CD4-positive, alpha-beta T cell (primary cell): ENCODE data around the gene UROD. TPM values are rescaled to one million over a fixed set of nuclear protein-coding genes. Genes with fewer than 3 reads are reported as not detected.
"Not testable (repeated sequence)": the region's sequence is repeated elsewhere in the genome, so short reads cannot be mapped to it uniquely, and the experiment has no call there.

Source experiments
- ATAC-seq: fragments of 200-7000 bp; cut with Tn5 transposase; one replicate; pipeline ENCODE4 v1.10.0; 2022; ENCODE audit warnings: mild to moderate bottlenecking; ENCODE audit not compliant: poor library complexity
- CTCF ChIA-PET: fragments of 350-600 bp; sonication (Branson Sonifier 250); formaldehyde crosslinking; loops from one replicate; lab custom pipeline; 2021; ENCODE audit warnings: antibody characterized with exemption, inconsistent platforms; lab: Charles Lee
- POLR2A ChIA-PET: fragments of 350-600 bp; sonication (Branson Sonifier 250); formaldehyde crosslinking; loops from one replicate; lab custom pipeline; 2021; ENCODE audit warnings: antibody characterized with exemption, inconsistent platforms; lab: Charles Lee
- DNase-seq, 14 experiments: peaks; one replicate each; pipeline ENCODE4 v3.0.0-alpha.2; 2013 to 2020; ENCODE audit warnings: mixed read lengths in 2 of 14
- H3K27ac ChIP-seq, 2 donors: one replicate each; pipeline versions ENCODE4 v1.5.1 to v1.7.0; 2013; ENCODE audit warnings: low read length in 2 of 2, low read depth in 1 of 2, mild to moderate bottlenecking in 1 of 2
- H3K27me3 ChIP-seq, 2 experiments: 1 replicate in 1 of 2; 2 replicates in 1 of 2; pipeline versions ENCODE4 v1.6.1 to v1.7.0; 2013; ENCODE audit warnings: low read length in 2 of 2, control low read depth in 1 of 2, mild to moderate bottlenecking in 1 of 2, moderate library complexity in 1 of 2; ENCODE audit not compliant: insufficient read depth in 2 of 2, control insufficient read depth in 1 of 2
- H3K36me3 ChIP-seq: one replicate; pipeline ENCODE4 v1.6.1; 2013; ENCODE audit warnings: low read length, control low read depth; ENCODE audit not compliant: insufficient read depth
- H3K4me1 ChIP-seq: one replicate; pipeline ENCODE4 v1.6.1; 2013; ENCODE audit warnings: low read length, control low read depth; ENCODE audit not compliant: insufficient read depth
- H3K4me3 ChIP-seq: one replicate; pipeline ENCODE4 v1.5.1; 2013; ENCODE audit warnings: mild to moderate bottlenecking, low read length, moderate library complexity
- H3K9me3 ChIP-seq, 2 experiments: 1 replicate in 1 of 2; 2 replicates in 1 of 2; pipeline versions ENCODE4 v1.6.1 to v1.7.0; 2013; ENCODE audit warnings: low read length in 2 of 2, mild to moderate bottlenecking in 2 of 2, control low read depth in 1 of 2, moderate library complexity in 1 of 2; ENCODE audit not compliant: control insufficient read depth in 1 of 2, insufficient read depth in 1 of 2
- H3K27ac Mint-ChIP-seq: one replicate; pipeline ENCODE4 v1.8.0; 2020; ENCODE audit warnings: mixed read lengths
- H3K27me3 Mint-ChIP-seq: one replicate; pipeline ENCODE4 v1.8.0; 2021; ENCODE audit warnings: mixed read lengths
- H3K36me3 Mint-ChIP-seq: one replicate; pipeline ENCODE4 v1.8.0; 2021; ENCODE audit warnings: low read depth, mixed read lengths
- H3K4me1 Mint-ChIP-seq: one replicate; pipeline ENCODE4 v1.8.0; 2021; ENCODE audit warnings: low read depth, mixed read lengths
- H3K4me3 Mint-ChIP-seq: one replicate; pipeline ENCODE4 v1.8.0; 2020; ENCODE audit warnings: mild to moderate bottlenecking, mixed read lengths
- H3K9me3 Mint-ChIP-seq: one replicate; pipeline ENCODE4 v1.8.0; 2020; ENCODE audit warnings: mixed read lengths
- intact Hi-C, 2 experiments: fragments of 100-400 bp; cut with DNase I in 1 of 2; cut with micrococcal nuclease in 1 of 2; formaldehyde crosslinking; loops; one replicate each; pipeline versions ENCODE4 v1.15.1 to v1.9.0; 2023 to 2025; cut with DNase I, micrococcal nuclease
- total RNA-seq, 174 experiments: library from RNA in 2 of 174; stranded (reverse) in 2 of 174; gene quantifications; one replicate each; pipeline ENCODE4 v1.2.3 and lab custom pipeline; 2021 to 2026
- TF ChIP-seq, protein P1 (sequence below): fragments of 200-600 bp; IDR thresholded peaks from one replicate; pipeline ENCODE4 v1.8.0; 2022; ENCODE audit warnings: antibody characterized with exemption, mild to moderate bottlenecking

UROD gene
- total RNA-seq, 2 experiments from 2014 or later, result 41.0 to 42.4 TPM

DNA sequence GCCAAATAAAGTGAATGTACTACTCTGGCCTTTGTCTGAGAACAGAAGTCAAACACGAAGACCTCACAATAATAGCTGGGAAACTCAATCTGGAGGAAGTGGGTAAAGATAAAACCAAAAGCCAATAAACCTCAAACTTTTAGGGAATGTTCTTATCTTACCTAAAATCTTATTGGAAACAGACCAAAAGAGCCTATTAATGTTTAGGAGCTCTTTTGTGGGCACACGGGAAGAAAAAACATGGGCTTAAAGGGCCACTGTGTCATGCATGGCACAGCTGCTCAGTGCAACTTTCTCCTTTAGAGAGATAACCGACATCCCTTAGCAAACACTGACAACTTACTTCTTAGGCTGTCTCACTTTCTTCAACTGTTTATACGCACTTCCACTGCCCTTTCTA lies 41.7 kb upstream of the UROD start:
- DNase-seq, result no peak
- H3K27me3 ChIP-seq, result no peaks in the 10 kb centered on the region
- H3K36me3 ChIP-seq, result peaks cover 15% of the 10 kb centered on the region
- no peaks in the 10 kb centered on the region for H3K9me3 ChIP-seq
- intact Hi-C loops, result no loop called here
- no peaks in the 10 kb centered on the region for H3K27me3 Mint-ChIP-seq
- CTCF ChIA-PET, result no interaction called here
- H3K4me3 Mint-ChIP-seq, result no peak overlapping the region
- H3K27ac ChIP-seq, result no peak overlapping the region
- no peaks in the 10 kb centered on the region for H3K9me3 Mint-ChIP-seq
- no peak for ATAC-seq
- no peak overlapping the region for H3K27ac Mint-ChIP-seq
- POLR2A ChIA-PET, result interaction anchor here (0.7 to 1.5 kb wide), 2 partner anchors 21 to 41 kb away, joined by 3 to 4 read pairs; partner anchors contain the start of genes HECTD3 and UROD
- peaks cover 55% of the 10 kb centered on the region for H3K36me3 Mint-ChIP-seq
- TF ChIP-seq, protein P1, sequence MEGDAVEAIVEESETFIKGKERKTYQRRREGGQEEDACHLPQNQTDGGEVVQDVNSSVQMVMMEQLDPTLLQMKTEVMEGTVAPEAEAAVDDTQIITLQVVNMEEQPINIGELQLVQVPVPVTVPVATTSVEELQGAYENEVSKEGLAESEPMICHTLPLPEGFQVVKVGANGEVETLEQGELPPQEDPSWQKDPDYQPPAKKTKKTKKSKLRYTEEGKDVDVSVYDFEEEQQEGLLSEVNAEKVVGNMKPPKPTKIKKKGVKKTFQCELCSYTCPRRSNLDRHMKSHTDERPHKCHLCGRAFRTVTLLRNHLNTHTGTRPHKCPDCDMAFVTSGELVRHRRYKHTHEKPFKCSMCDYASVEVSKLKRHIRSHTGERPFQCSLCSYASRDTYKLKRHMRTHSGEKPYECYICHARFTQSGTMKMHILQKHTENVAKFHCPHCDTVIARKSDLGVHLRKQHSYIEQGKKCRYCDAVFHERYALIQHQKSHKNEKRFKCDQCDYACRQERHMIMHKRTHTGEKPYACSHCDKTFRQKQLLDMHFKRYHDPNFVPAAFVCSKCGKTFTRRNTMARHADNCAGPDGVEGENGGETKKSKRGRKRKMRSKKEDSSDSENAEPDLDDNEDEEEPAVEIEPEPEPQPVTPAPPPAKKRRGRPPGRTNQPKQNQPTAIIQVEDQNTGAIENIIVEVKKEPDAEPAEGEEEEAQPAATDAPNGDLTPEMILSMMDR, result no peak
- no peaks in the 10 kb centered on the region for H3K4me1 ChIP-seq
- no peaks in the 10 kb centered on the region for H3K4me1 Mint-ChIP-seq
- H3K4me3 ChIP-seq, result no peak overlapping the region

DNA sequence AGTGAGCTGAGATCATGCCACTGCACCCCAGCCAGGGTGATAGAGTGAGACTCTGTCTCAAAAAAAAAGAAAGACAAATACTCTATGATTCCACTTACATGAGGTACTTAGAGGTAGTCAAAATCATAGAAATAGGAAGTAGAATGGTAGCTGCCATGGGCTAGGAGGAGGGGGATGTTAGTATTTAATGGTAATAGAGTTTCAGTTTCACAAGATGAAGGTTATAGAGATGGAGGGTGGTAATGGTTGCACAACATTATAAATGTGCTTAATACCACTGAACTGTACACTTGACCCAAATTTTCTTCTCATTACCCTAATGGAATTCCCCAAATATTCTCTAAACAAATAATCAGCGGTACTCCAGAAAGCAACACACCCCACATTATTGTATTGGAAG lies 38.4 kb upstream of the UROD start:
- POLR2A ChIA-PET, result no interaction called here

DNA sequence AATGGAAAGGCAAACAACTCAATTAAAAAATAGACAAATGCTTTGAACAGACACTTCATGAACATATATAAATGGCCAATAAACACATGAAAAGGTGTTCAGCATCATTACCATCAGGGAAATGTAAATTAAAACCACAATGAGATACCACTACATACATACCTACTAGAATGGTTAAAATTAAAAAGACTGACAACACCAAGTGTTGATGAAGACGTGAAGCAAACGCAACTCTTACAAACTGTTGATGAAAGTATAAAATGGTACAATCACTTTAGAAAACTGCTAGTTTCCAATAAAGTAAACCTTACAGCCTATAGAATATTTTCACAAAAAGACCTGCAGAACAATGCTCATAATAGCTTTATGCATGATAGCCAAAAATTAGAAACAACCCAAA lies 35.8 kb upstream of the UROD start:
- Histone ChIP-seq H3K36me3 (peaks cover 49% of the 10 kb centered on the region), H3K9me3 (no peaks in the 10 kb centered on the region), H3K27ac (no peak overlapping the region), H3K4me3 (no peak overlapping the region), H3K27me3 (no peaks in the 10 kb centered on the region), H3K4me1 (no peaks in the 10 kb centered on the region)
- no peaks in the 10 kb centered on the region for H3K27me3 Mint-ChIP-seq
- POLR2A ChIA-PET, result no interaction called here
- CTCF ChIA-PET, result no interaction called here
- ATAC-seq (no peak), DNase-seq (no peak)
- no peak overlapping the region for H3K4me3 Mint-ChIP-seq
- TF ChIP-seq, protein P1, result no peak
- H3K36me3 Mint-ChIP-seq, result peaks cover 87% of the 10 kb centered on the region
- intact Hi-C loops, result no loop called here
- peaks cover 7% of the 10 kb centered on the region for H3K4me1 Mint-ChIP-seq
- H3K9me3 Mint-ChIP-seq, result no peaks in the 10 kb centered on the region
- H3K27ac Mint-ChIP-seq, result no peak overlapping the region

More for the DNA sequence above, 38.4 kb upstream of the UROD start:
- H3K36me3 Mint-ChIP-seq, result peaks cover 80% of the 10 kb centered on the region
- CTCF ChIA-PET, result no interaction called here
- DNase-seq (no peak), ATAC-seq (no peak)
- H3K27ac Mint-ChIP-seq, result no peak overlapping the region
- no peaks in the 10 kb centered on the region for H3K4me1 Mint-ChIP-seq
- H3K27me3 Mint-ChIP-seq, result no peaks in the 10 kb centered on the region
- H3K4me3 Mint-ChIP-seq, result no peak overlapping the region
- no peaks in the 10 kb centered on the region for H3K9me3 Mint-ChIP-seq
- no peak overlapping the region for H3K4me3 ChIP-seq
- no peaks in the 10 kb centered on the region for H3K27me3 ChIP-seq
- no peaks in the 10 kb centered on the region for H3K4me1 ChIP-seq
- H3K9me3 ChIP-seq, result no peaks in the 10 kb centered on the region
- peaks cover 37% of the 10 kb centered on the region for H3K36me3 ChIP-seq
- intact Hi-C loops, result no loop called here
- TF ChIP-seq, protein P1, result no peak
- no peak overlapping the region for H3K27ac ChIP-seq

DNA sequence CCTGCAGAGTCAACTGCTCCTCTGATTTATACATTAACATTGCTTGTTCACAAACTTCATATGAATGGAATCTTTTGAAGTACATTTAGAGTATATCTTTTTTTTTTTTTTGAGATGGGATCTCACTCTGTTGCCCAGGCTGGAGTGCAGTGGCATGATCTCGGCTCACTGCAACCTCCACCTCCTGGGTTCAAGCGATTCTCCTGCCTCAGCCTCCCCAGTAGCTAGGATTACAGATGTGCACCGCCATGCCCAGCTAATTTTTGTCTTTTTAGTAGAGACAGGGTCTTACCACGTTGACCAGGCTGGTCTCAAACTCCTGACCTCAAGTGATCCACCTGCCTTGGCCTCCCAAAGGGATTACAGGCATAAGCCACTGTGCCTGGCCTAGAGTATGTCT lies 34.7 kb upstream of the UROD start:
- peaks cover 82% of the 10 kb centered on the region for H3K36me3 Mint-ChIP-seq
- CTCF ChIA-PET, result not testable (repeated sequence)

More for the DNA sequence above, 34.7 kb upstream of the UROD start:
- H3K4me3 Mint-ChIP-seq, H3K9me3 ChIP-seq, H3K9me3 Mint-ChIP-seq, ATAC-seq, POLR2A ChIA-PET, H3K27ac ChIP-seq, H3K4me1 ChIP-seq, H3K4me3 ChIP-seq, DNase-seq, H3K27me3 Mint-ChIP-seq, intact Hi-C loops, H3K27me3 ChIP-seq, H3K27ac Mint-ChIP-seq: not testable (repeated sequence)
- H3K4me1 Mint-ChIP-seq, result peaks cover 11% of the 10 kb centered on the region
- peaks cover 49% of the 10 kb centered on the region for H3K36me3 ChIP-seq
